ENCODE measurements around the gene PALLD.

The PALLD gene

DNA sequence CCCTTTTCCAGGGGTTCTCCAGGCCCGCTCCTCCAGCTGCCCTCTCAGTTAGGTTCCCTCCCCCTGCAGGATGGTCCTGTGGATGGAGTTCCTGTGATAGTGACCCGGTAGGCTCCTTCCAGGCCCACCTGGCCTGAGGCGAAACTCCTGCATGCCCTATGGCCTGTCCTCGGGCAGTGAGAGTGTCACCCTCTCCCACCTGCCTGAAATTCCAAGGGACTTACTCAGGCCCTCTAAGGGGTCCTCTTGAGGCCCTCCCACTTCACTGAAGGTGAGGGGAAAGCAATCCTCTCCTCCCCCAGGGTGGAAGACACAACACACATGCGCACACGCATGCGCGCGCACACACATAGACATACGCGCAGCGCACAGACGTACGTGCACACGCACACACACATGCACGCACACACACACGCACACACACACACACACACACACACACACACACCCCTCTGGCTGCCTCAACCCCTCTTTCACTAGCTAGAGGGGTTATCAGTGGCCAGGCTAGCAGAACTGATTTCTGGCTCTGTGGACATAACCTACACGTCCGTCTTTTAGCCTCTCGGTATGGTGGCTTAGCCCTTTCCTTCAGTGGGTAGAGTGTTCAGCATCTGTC lies 297.3 kb downstream of the PALLD start:
- H3K4me3 ChIP-seq (ENCODE audit: control insufficient read depth, low read depth, low read length), result no peak overlapping the region
- no peak for TF ChIP-seq CTCF (IDR thresholded peaks at IDR 0.05; ENCODE audit: control insufficient read depth, insufficient read depth, low read depth, low read length, missing control alignments)
- no peak for DNase-seq (ENCODE audit: low read depth)

DNA sequence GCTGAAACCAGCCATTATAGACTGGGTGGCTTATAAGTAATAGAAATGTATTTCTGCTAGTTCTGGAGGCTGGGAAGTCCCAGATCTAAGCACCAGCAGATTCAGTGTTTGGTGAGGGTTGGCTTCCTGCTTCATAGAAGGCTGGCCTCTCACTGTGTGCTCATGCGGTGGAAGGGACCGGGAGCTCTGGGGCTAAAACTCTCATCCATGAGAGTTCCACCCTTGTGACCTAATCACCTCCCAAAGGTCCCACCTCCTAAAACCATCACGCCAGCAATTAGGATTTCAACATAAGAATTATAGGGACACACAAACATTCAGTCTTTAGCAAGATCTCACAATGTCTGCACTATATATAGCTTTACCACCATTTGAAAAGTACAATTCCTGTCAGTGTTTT lies 298.0 kb downstream of the PALLD start:
- no peak for TF ChIP-seq CTCF (IDR thresholded peaks at IDR 0.05; ENCODE audit: control insufficient read depth, insufficient read depth, low read depth, low read length, missing control alignments)
- no peak for DNase-seq (ENCODE audit: low read depth)
- H3K4me3 ChIP-seq (ENCODE audit: control insufficient read depth, low read depth, low read length), result no peak overlapping the region

DNA sequence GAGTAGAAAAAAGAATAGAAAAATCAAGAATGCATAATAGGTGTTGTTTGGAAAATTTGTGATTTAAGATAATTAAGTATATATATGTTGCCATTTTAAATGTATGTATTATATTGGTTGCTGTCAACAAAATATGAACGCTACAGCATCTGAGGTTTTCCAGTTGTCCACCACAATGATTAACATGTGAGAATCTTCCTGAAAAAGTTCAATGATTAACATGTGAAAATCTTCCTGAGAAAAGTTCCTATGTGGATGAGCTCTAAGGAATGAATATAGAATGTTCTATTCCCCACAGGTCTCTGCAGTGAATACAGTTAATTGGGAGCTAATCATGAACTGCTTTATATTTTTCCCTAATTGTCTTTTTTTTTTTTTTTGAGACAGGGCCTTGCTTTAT lies 298.5 kb downstream of the PALLD start:
- no peak overlapping the region for H3K4me3 ChIP-seq (ENCODE audit: control insufficient read depth, low read depth, low read length)
- no peak for TF ChIP-seq CTCF (IDR thresholded peaks at IDR 0.05; ENCODE audit: control insufficient read depth, insufficient read depth, low read depth, low read length, missing control alignments)
- no peak for DNase-seq (ENCODE audit: low read depth)

- H3K4me3 ChIP-seq (ENCODE audit: control insufficient read depth, low read depth, low read length), result no peak overlapping the region
- no peak for TF ChIP-seq CTCF (IDR thresholded peaks at IDR 0.05; ENCODE audit: control insufficient read depth, insufficient read depth, low read depth, low read length, missing control alignments)
- no peak for DNase-seq (ENCODE audit: low read depth)
Measured at GRCh38 chr4:168796362-168797106, 299.7 kb downstream of the PALLD start.

- TF ChIP-seq CTCF (IDR thresholded peaks at IDR 0.05; ENCODE audit: control insufficient read depth, insufficient read depth, low read depth, low read length, missing control alignments), result no peak
- H3K4me3 ChIP-seq (ENCODE audit: control insufficient read depth, low read depth, low read length), result no peak overlapping the region
- peak; percentile 57 for DNase-seq (ENCODE audit: low read depth)
Measured at GRCh38 chr4:168797194-168797593, 300.3 kb downstream of the PALLD start.

GRCh38 chr4:168797738-168798375 lies 301.0 kb downstream of the PALLD start:
- no peak overlapping the region for H3K4me3 ChIP-seq (ENCODE audit: control insufficient read depth, low read depth, low read length)
- no peak for DNase-seq (ENCODE audit: low read depth)
- no peak for TF ChIP-seq CTCF (IDR thresholded peaks at IDR 0.05; ENCODE audit: control insufficient read depth, insufficient read depth, low read depth, low read length, missing control alignments)
